RWPE2 (cell line): ENCODE data around the gene SGSM2.

ENCODE experiments used
- ATAC-seq: fragments of 200-7000 bp; cut with Tn5 transposase; 3 replicates; pipeline ENCODE4 v1.9.1; 2021; ENCODE audit warnings: low read depth
- DNase-seq: peaks from one replicate; pipeline ENCODE4 v3.0.0-alpha.2; 2020; ENCODE audit warnings: low spot score
- H3K27ac ChIP-seq: fragments of 450-650 bp; 2 replicates; pipeline ENCODE4 v1.5.1; 2017; ENCODE audit warnings: mild to moderate bottlenecking; ENCODE audit not compliant: poor library complexity, severe bottlenecking
- H3K27me3 ChIP-seq: fragments of 250-450 bp; sonication (Bioruptor Pico); 2 replicates; pipeline ENCODE4 v1.5.1; 2021; ENCODE audit warnings: mild to moderate bottlenecking, moderate library complexity; ENCODE audit not compliant: insufficient read depth, poor library complexity, severe bottlenecking
- H3K36me3 ChIP-seq: fragments of 250-450 bp; sonication (Bioruptor Pico); 2 replicates; pipeline ENCODE4 v1.5.1; 2020; ENCODE audit warnings: low read depth, mild to moderate bottlenecking, moderate library complexity
- H3K4me1 ChIP-seq: fragments of 250-450 bp; sonication (Bioruptor Pico); 2 replicates; pipeline ENCODE4 v1.5.1; 2021; ENCODE audit warnings: mild to moderate bottlenecking, moderate library complexity; ENCODE audit not compliant: insufficient read depth, poor library complexity, severe bottlenecking
- H3K4me3 ChIP-seq: fragments of 250-450 bp; sonication (Bioruptor Pico); 2 replicates; pipeline ENCODE4 v1.5.1; 2021; ENCODE audit warnings: mild to moderate bottlenecking, moderate library complexity; ENCODE audit not compliant: severe bottlenecking
- H3K9me3 ChIP-seq: fragments of 250-450 bp; sonication (Bioruptor Pico); 2 replicates; pipeline ENCODE4 v1.5.1; 2021; ENCODE audit warnings: mild to moderate bottlenecking, moderate library complexity; ENCODE audit not compliant: severe bottlenecking
- CTCF ChIP-seq: fragments of 450-650 bp; IDR thresholded peaks from one replicate; pipeline ENCODE4 v1.5.1; 2017; ENCODE audit warnings: mild to moderate bottlenecking, moderate library complexity; ENCODE audit not compliant: poor library complexity, severe bottlenecking

SGSM2 gene

GRCh38 chr17:2412561-2413021, 75.3 kb downstream of the SGSM2 start:
- ATAC-seq = peak; percentile 25; the same call in 1 of the 3 replicates
- Histone ChIP-seq H3K27ac (no peak overlapping the region), H3K4me1 (peaks cover 4% of the 10 kb centered on the region), H3K9me3 (no peaks in the 10 kb centered on the region), H3K4me3 (no peak overlapping the region), H3K27me3 (no peaks in the 10 kb centered on the region), H3K36me3 (peaks cover 27% of the 10 kb centered on the region)
- DNase-seq = no peak
- TF ChIP-seq CTCF = peak; percentile 24

- Histone ChIP-seq H3K4me1 (no peaks in the 10 kb centered on the region), H3K27ac (no peak overlapping the region), H3K27me3 (no peaks in the 10 kb centered on the region), H3K4me3 (no peak overlapping the region), H3K36me3 (peaks cover 27% of the 10 kb centered on the region), H3K9me3 (no peaks in the 10 kb centered on the region)
- no peak for ATAC-seq
- no peak for DNase-seq
- no peak for TF ChIP-seq CTCF
Observed at GRCh38 chr17:2414446-2415064, 77.3 kb downstream of the SGSM2 start.

GRCh38 chr17:2415081-2415480, 77.8 kb downstream of the SGSM2 start:
- H3K27ac ChIP-seq = no peak overlapping the region
- no peaks in the 10 kb centered on the region for H3K27me3 ChIP-seq
- no peaks in the 10 kb centered on the region for H3K4me1 ChIP-seq
- no peak overlapping the region for H3K4me3 ChIP-seq
- no peaks in the 10 kb centered on the region for H3K9me3 ChIP-seq
- H3K36me3 ChIP-seq = peaks cover 29% of the 10 kb centered on the region
- DNase-seq = no peak
- ATAC-seq = no peak
- TF ChIP-seq CTCF = no peak

- TF ChIP-seq CTCF = peak; percentile 95
- no peaks in the 10 kb centered on the region for H3K4me1 ChIP-seq
- H3K27ac ChIP-seq = no peak overlapping the region
- H3K4me3 ChIP-seq = no peak overlapping the region
- H3K9me3 ChIP-seq = no peaks in the 10 kb centered on the region
- DNase-seq = no peak
- peaks cover 40% of the 10 kb centered on the region for H3K36me3 ChIP-seq
- H3K27me3 ChIP-seq = no peaks in the 10 kb centered on the region
- ATAC-seq = peak; percentile 78
Observed at GRCh38 chr17:2416010-2416734, 78.9 kb downstream of the SGSM2 start.

- Histone ChIP-seq H3K27ac (no peak overlapping the region), H3K36me3 (peaks cover 42% of the 10 kb centered on the region), H3K4me3 (no peak overlapping the region), H3K9me3 (no peaks in the 10 kb centered on the region), H3K27me3 (no peaks in the 10 kb centered on the region), H3K4me1 (peaks cover 11% of the 10 kb centered on the region)
- TF ChIP-seq CTCF = no peak
- DNase-seq = no peak
- ATAC-seq = no peak
Observed at GRCh38 chr17:2418572-2418971, 81.3 kb downstream of the SGSM2 start.
